IPS-18c (cell line): ENCODE measurements around the gene CEACAM6.
"Not testable (repeated sequence)": the region's sequence is repeated elsewhere in the genome, so short reads cannot be mapped to it uniquely, and the experiment has no call there.

Experiments used
- H3K4me3 ChIP-seq: 2 replicates; pipeline ENCODE4 v1.7.0; 2013; ENCODE audit warnings: low read depth, mild to moderate bottlenecking, low read length, moderate library complexity; ENCODE audit not compliant: insufficient read depth
- H3K9me3 ChIP-seq: one replicate; pipeline ENCODE4 v1.6.1; 2013; ENCODE audit warnings: mild to moderate bottlenecking, low read length, moderate library complexity; ENCODE audit not compliant: control insufficient read depth, insufficient read depth

The CEACAM6 gene

DNA sequence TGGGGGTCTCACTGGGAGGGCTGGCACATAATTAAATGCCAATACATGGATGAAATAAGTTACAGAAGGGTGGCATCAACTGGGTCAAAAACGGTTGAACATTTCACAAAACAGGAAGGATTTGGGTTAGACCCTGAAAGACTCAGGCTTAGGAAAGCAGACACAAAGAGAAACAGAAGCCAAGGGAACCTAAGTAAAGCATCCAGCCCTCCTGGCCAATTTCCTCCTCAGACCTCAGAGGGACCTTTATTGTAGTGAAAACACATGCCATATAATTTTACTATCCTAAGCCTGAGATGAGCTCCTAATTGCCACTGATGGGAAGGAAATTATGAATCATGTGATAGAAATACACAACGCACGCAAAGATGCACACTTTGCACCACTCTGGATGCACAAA is 29.0 kb downstream of the CEACAM6 start:
- Histone ChIP-seq H3K4me3 (no peak overlapping the region), H3K9me3 (no peaks in the 10 kb centered on the region)

- Histone ChIP-seq H3K9me3 (no peaks in the 10 kb centered on the region), H3K4me3 (no peak overlapping the region)
Measured at GRCh38 chr19:41784743-41785142, 29.4 kb downstream of the CEACAM6 start.

- no peak overlapping the region for H3K4me3 ChIP-seq
- H3K9me3 ChIP-seq, result no peaks in the 10 kb centered on the region
Measured at GRCh38 chr19:41785653-41786052, 30.3 kb downstream of the CEACAM6 start.

GRCh38 chr19:41787055-41787454 is 31.7 kb downstream of the CEACAM6 start:
- H3K4me3 ChIP-seq, result no peak overlapping the region
- H3K9me3 ChIP-seq, result no peaks in the 10 kb centered on the region

- not testable (repeated sequence) for H3K4me3 ChIP-seq, H3K9me3 ChIP-seq
Measured at GRCh38 chr19:41788518-41788917, 33.2 kb downstream of the CEACAM6 start.

- not testable (repeated sequence) for H3K9me3 ChIP-seq, H3K4me3 ChIP-seq
Measured at GRCh38 chr19:41789053-41789452, 33.7 kb downstream of the CEACAM6 start.

DNA sequence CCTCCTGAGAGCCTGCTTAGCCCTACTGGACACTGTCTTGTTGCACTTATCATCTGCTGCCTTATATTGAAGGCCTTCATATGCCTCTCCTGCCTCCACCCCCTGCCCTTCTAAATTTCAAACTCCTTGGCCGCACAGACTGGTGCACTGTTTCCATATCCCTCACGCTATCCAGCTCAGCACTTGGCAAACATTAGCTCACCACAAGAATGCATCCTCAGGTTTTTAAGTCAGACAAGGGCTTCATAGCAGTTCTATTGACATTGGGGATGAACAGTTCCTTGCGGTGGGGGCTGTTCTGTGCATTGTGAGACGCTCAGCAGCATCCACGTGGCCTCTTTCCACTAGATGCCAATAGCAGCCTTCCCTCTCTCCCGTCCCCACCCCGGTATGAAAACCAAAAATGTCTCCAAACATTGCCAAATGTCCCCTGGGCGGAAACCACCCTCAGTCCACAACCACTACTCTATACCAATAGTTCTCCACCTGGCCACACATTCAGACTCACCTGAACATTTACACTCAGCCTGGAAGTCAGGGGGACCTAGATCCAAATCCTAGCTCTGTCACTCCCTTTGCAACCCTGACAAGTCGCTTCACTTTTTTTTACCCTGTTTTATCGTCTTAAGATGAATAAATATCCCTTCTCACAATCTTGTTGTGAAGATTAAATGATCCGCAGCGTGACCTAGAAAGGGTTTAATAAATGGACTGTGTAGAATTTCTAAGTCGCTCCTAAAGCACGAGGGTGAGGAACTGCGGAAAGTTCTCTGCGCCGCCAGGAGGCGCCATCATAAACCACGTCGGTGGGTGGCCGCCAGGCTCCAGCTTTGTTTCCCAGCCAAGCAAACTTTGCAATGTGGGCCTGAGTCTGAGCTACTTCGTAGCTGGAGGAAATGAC is 37.4 kb downstream of the CEACAM6 start:
- H3K9me3 ChIP-seq, result no peaks in the 10 kb centered on the region
- no peak overlapping the region for H3K4me3 ChIP-seq

- Histone ChIP-seq H3K9me3 (no peaks in the 10 kb centered on the region), H3K4me3 (no peak overlapping the region)
Measured at GRCh38 chr19:41793414-41793727, 38.0 kb downstream of the CEACAM6 start.

DNA sequence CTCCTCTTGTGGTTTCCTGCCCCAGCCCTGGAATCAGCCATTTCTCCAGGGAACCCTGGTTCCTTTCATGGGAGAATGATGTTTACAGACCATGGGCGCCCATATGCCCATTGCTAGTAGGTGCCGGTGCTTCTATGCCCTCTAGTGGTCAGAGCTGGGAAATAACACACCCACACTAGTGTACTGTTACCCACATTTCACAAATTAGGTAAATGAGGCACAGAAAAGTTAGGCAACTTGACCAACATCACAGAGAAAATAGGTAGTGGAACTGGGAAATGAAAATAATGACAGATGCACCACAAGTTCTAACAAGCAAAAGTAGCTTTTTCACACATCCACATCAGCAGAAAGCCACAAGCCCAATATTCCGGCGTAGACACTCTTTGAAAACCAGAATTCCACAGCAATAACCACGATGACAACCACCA is 39.7 kb downstream of the CEACAM6 start:
- H3K4me3 ChIP-seq, result no peak overlapping the region
- no peaks in the 10 kb centered on the region for H3K9me3 ChIP-seq

DNA sequence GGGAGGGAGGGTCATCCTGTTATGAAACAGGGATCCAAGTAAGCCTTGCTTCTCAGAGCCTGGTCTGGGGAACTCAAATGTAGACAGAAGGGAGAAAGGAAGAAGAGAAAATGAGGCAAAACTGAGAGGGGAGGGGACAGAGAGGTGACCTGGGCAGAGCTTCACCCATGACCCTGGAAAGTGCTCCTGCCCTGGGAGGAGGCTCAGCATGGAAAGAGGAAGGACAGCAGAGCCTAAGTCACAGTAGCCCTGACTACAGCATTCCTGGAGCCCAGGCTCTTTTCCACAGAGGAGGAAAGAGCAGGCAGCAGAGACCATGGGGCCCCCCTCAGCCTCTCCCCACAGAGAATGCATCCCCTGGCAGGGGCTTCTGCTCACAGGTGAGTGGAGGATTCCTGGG is 41.0 kb downstream of the CEACAM6 start, which contains the start of gene CEACAM3:
Gene CEACAM3 (plus strand): TSS at position 226 of the 400 bp plus-strand sequence. CDS start 91 bp downstream, at position 317.
- Histone ChIP-seq H3K9me3 (peaks cover under 1% of the 10 kb centered on the region), H3K4me3 (no peak within 1 kb of the TSS)

DNA sequence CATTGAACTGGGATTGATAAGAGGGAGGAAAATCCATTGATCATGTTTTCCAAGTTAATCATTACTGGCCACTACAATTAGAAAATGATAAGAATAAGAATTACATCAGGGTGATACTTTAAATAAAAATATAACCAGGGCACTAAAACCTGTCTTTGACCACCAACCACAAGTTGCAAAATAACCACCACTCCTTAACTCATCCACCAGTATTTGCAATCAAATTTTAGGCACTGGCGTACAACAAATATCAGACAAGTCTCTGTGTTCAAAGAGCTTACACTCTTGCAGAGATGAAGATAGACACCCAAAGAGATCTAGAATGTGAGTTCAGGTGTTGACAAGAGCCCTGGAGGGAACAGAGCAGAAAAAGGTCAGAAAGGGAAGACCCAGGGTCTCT is 41.6 kb downstream of the CEACAM6 start:
- H3K4me3 ChIP-seq, result no peak overlapping the region
- H3K9me3 ChIP-seq, result peaks cover 3% of the 10 kb centered on the region

DNA sequence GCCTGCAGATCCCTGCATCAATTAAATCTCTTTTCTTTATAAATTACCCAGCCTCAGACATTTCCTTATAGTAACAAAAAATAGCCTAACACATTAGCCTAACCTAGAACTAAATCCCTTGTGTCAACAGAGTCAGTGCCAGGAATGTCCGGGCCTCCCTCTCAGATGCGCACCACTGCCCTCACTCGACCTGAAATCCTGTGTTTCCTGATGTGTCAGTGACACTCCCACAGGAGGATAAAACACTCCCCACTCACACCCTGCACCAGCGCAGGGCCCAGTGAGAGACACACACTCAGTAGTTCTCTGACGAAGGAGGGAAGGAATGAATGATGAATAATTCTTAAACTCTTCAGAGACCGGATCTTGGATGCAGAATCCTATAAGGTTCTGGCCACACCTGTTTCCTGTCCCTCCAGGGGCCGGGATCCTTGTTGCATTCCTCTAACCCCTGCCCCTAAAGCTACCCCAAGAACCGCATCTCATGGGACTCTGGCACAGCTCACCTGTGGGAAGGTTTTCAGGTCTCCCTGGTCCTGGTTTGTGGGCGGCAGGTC is 44.2 kb downstream of the CEACAM6 start:
- no peak overlapping the region for H3K4me3 ChIP-seq
- peaks cover 3% of the 10 kb centered on the region for H3K9me3 ChIP-seq

DNA sequence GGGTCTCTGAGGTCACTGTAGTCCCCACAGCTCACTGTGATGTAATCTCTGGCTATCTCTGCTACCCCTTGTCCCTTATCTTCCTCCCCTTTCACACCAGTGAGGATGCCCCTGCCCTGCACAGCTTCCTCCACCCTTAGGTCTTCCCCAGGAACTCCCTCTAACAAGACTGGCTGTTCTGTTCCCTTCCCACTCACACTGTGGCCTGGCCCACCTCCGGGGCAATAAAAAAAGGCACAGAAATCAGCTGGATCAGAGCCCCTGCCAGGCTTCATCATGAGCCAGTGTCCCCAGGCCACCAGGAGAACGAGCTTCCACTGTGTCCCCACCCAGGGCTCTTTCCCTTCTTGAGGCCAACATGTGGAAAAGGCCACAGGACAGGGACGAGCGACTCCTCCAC is 45.7 kb downstream of the CEACAM6 start:
- Histone ChIP-seq H3K4me3 (no peak overlapping the region), H3K9me3 (peaks cover 3% of the 10 kb centered on the region)

- Histone ChIP-seq H3K4me3 (no peak overlapping the region), H3K9me3 (peaks cover 3% of the 10 kb centered on the region)
Measured at GRCh38 chr19:41801792-41802211, 46.5 kb downstream of the CEACAM6 start.

- Histone ChIP-seq H3K9me3 (peaks cover 3% of the 10 kb centered on the region), H3K4me3 (no peak overlapping the region)
Measured at GRCh38 chr19:41802770-41803169, 47.4 kb downstream of the CEACAM6 start.

DNA sequence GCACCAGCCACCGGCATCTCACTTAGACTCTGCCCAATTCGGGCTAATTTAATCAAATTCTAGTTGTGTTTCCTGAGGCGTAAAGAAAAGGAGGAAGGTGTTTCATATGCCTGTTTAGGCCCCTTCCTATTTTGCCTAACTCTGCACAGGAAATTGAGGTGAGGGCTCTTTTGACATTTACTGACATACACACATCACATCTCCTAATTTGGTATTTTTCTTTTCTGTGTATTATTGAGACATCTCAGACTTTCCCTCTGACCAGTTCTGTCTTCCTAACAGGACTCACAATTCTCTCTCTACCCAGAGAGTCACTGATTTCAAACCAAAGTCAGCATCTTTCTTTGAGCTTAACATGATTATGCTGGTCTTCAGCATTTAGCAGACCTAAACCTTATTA is 49.0 kb downstream of the CEACAM6 start:
- H3K9me3 ChIP-seq, result peaks cover 3% of the 10 kb centered on the region
- no peak overlapping the region for H3K4me3 ChIP-seq

GRCh38 chr19:41807176-41807575 is 51.8 kb downstream of the CEACAM6 start:
- H3K9me3 ChIP-seq, result no peaks in the 10 kb centered on the region
- H3K4me3 ChIP-seq, result no peak overlapping the region

GRCh38 chr19:41808663-41809566 is 53.6 kb downstream of the CEACAM6 start:
- H3K9me3 ChIP-seq, result no peaks in the 10 kb centered on the region
- H3K4me3 ChIP-seq, result no peak overlapping the region
